Dendritic cell treated with granulocyte-macrophage colony-stimulating factor and Interleukin-4, amounts not matched to agents 40 ng/mL and 50 ng/mL, for 4 days (primary cell): ENCODE data around the gene ADGRG6.
"Not testable (repeated sequence)": the region's sequence is repeated elsewhere in the genome, so short reads cannot be mapped to it uniquely, and the experiment has no call there.

Experiments
- H3K27ac Mint-ChIP-seq: one replicate; pipeline ENCODE4 v1.8.0; 2022; ENCODE audit warnings: mild to moderate bottlenecking, mixed read lengths
- H3K27me3 Mint-ChIP-seq: one replicate; pipeline ENCODE4 v1.8.0; 2022; ENCODE audit warnings: mild to moderate bottlenecking, mixed read lengths
- H3K36me3 Mint-ChIP-seq: one replicate; pipeline ENCODE4 v1.8.0; 2022; ENCODE audit warnings: low read depth, mixed read lengths
- H3K4me1 Mint-ChIP-seq: one replicate; pipeline ENCODE4 v1.8.0; 2022; ENCODE audit warnings: low read depth, mixed read lengths
- H3K4me3 Mint-ChIP-seq: one replicate; pipeline ENCODE4 v1.8.0; 2022; ENCODE audit warnings: mild to moderate bottlenecking, moderate library complexity, mixed read lengths
- H3K9me3 Mint-ChIP-seq: one replicate; pipeline ENCODE4 v1.8.0; 2022; ENCODE audit warnings: mixed read lengths
- intact Hi-C: fragments of 100-400 bp; cut with micrococcal nuclease; formaldehyde crosslinking; loops from one replicate; pipeline ENCODE4 v1.15.0; 2022

The ADGRG6 gene

GRCh38 chr6:142413111-142413510 is 111.3 kb downstream of the ADGRG6 start:
- Mint-ChIP-seq H3K9me3 (no peaks in the 10 kb centered on the region), H3K27me3 (no peaks in the 10 kb centered on the region), H3K36me3 (no peaks in the 10 kb centered on the region), H3K27ac (no peak overlapping the region), H3K4me3 (no peak overlapping the region), H3K4me1 (no peaks in the 10 kb centered on the region)
- intact Hi-C loops, result no loop called here

DNA sequence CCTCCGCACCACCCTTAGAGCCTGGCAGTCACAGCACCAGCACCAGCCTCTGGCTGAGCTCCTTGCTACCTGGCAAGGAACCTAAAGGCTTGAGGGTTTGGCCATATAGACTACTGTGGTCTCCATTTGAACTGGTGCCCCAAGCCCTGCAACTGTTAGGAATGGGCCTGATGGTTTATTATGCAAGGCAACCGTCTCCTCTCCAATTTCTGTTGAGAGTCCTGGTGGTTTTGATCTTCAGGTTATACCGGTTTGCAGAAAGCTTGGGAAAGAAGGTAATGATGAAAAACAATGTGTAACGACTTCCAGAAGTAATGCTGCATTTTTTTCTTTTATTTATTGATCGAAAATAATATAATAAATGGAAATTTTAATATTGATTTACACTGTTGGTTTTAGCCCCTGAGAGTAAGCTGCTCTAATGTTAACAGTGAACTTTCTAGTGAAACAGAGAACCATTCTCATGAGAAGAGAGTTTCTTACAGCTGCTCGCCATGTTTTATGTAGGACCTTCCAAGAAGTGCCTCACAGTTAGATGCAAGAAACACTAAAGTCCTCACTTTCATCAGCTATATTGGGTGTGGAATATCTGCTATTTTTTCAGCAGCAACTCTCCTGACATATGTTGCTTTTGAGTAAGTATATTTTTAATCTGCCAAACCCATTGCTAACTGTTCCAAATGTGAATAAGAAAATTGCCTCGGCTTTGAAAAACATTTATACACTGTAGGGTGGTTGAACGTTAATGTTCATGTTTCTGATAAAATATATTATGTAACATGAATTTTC is 112.8 kb downstream of the ADGRG6 start:
- H3K4me3 Mint-ChIP-seq, result no peak overlapping the region
- intact Hi-C loops, result no loop called here
- no peak overlapping the region for H3K27ac Mint-ChIP-seq
- no peaks in the 10 kb centered on the region for H3K27me3 Mint-ChIP-seq
- no peaks in the 10 kb centered on the region for H3K4me1 Mint-ChIP-seq
- no peaks in the 10 kb centered on the region for H3K36me3 Mint-ChIP-seq
- H3K9me3 Mint-ChIP-seq, result no peaks in the 10 kb centered on the region

DNA sequence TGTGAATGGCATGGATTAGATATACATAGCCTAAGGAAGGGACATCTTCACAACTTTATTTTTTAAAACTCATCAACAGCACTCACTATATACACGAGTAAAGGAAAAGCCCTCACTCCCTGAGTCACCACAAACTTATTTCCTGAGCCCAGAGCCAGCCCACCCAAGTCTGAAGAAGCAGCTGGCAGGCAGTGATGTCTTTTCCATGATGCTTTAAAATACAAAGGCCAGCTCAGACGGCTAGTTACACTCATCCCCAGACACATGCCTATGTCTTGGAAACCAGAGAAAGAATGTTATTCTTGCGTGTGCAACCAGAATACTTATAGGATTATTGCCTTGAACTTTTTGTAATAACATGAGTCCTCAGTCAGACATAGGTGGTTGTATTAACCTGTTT is 114.4 kb downstream of the ADGRG6 start:
- Mint-ChIP-seq H3K9me3 (no peaks in the 10 kb centered on the region), H3K27ac (no peak overlapping the region), H3K4me1 (no peaks in the 10 kb centered on the region), H3K27me3 (no peaks in the 10 kb centered on the region), H3K4me3 (no peak overlapping the region), H3K36me3 (no peaks in the 10 kb centered on the region)
- intact Hi-C loops, result no loop called here

DNA sequence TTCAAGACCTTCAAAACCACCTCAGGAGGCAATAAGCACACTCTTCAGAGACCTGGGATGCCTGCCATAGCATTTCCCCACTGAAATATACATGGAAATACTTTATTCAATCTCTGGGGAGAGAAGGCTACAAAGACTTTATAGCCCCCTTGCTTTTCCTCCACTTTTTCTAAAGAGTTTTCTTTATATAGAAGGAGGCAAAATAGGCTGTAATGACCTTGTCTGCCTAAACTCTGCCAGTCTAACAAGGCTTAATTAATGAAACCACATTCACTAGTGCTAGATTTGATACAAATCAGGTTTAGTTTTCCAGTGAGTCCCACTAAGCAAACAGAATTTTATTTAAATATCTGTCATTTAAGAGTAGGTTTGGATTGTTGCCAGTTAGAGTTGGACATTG is 114.9 kb downstream of the ADGRG6 start:
- intact Hi-C loops, result no loop called here
- Mint-ChIP-seq H3K27me3 (no peaks in the 10 kb centered on the region), H3K9me3 (no peaks in the 10 kb centered on the region), H3K4me3 (no peak overlapping the region), H3K36me3 (no peaks in the 10 kb centered on the region), H3K27ac (no peak overlapping the region), H3K4me1 (no peaks in the 10 kb centered on the region)

GRCh38 chr6:142417331-142417750 is 115.5 kb downstream of the ADGRG6 start:
- no peaks in the 10 kb centered on the region for H3K4me1 Mint-ChIP-seq
- no peaks in the 10 kb centered on the region for H3K27me3 Mint-ChIP-seq
- H3K9me3 Mint-ChIP-seq, result no peaks in the 10 kb centered on the region
- H3K4me3 Mint-ChIP-seq, result no peak overlapping the region
- intact Hi-C loops, result no loop called here
- H3K27ac Mint-ChIP-seq, result no peak overlapping the region
- H3K36me3 Mint-ChIP-seq, result no peaks in the 10 kb centered on the region

DNA sequence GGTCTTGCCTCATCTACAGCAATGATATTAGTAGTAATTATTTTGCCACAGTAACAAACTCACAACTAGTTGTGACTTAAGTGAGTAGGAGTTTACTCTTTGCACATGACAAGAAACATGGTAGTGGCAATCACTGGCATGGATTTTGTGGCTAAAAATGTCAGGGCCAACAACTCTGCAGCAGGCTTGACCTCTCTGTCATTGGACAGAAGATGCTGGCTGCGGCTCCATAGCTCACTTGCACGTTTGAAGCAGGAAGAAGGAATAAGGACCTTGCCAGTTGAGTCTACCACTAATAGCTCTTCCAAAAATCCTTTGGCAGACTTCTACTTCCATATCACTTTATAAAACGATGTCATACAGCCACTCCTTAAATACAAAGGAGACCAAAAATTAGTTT is 117.3 kb downstream of the ADGRG6 start:
- no peak overlapping the region for H3K27ac Mint-ChIP-seq
- no peaks in the 10 kb centered on the region for H3K27me3 Mint-ChIP-seq
- no peaks in the 10 kb centered on the region for H3K36me3 Mint-ChIP-seq
- H3K9me3 Mint-ChIP-seq, result no peaks in the 10 kb centered on the region
- no peaks in the 10 kb centered on the region for H3K4me1 Mint-ChIP-seq
- intact Hi-C loops, result no loop called here
- H3K4me3 Mint-ChIP-seq, result no peak overlapping the region

GRCh38 chr6:142420802-142421201 is 119.0 kb downstream of the ADGRG6 start:
- no peak overlapping the region for H3K27ac Mint-ChIP-seq
- no peaks in the 10 kb centered on the region for H3K27me3 Mint-ChIP-seq
- no peaks in the 10 kb centered on the region for H3K36me3 Mint-ChIP-seq
- intact Hi-C loops, result no loop called here
- no peak overlapping the region for H3K4me3 Mint-ChIP-seq
- peaks cover 15% of the 10 kb centered on the region for H3K9me3 Mint-ChIP-seq
- H3K4me1 Mint-ChIP-seq, result no peaks in the 10 kb centered on the region

DNA sequence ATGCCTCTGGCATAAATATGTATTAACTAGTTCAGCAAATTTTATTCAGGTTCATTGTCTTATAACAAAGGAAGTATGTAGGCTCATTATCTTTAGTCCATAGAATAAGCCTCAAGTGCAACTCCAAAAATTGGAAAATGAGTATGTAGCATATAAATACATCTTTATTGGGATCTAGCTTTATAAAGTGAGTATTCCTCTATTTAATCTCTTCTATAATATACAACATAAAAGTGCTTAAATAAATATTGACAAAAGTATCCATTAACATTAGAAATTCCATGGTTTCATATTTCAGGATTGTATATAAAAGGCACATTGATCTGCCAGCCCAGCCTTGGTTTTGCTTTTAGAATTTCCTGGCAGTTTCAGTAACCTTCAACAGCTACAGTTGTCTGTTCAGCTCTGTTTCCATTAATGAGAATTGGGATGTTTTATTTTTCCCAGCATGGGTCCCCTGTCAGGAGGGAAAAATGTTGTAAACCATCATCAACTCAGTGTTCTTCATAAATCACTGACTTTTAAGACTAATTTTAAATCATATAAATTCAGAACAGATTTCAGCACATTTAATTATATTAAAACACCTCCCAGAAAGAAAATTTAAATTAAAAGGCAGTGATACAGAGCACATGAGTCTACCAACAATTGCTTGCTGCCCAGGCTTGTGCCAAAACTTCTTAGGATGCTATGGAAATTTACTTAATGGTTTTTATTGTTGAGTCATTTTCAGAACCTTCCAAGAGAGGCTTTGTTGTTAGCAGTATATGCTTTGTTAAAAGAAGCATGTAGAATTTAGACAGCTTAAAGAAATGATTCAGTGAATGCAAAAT is 119.7 kb downstream of the ADGRG6 start:
- no peak overlapping the region for H3K27ac Mint-ChIP-seq
- H3K4me1 Mint-ChIP-seq, result no peaks in the 10 kb centered on the region
- no peaks in the 10 kb centered on the region for H3K36me3 Mint-ChIP-seq
- intact Hi-C loops, result no loop called here
- no peaks in the 10 kb centered on the region for H3K27me3 Mint-ChIP-seq
- H3K9me3 Mint-ChIP-seq, result peaks cover 22% of the 10 kb centered on the region
- no peak overlapping the region for H3K4me3 Mint-ChIP-seq

DNA sequence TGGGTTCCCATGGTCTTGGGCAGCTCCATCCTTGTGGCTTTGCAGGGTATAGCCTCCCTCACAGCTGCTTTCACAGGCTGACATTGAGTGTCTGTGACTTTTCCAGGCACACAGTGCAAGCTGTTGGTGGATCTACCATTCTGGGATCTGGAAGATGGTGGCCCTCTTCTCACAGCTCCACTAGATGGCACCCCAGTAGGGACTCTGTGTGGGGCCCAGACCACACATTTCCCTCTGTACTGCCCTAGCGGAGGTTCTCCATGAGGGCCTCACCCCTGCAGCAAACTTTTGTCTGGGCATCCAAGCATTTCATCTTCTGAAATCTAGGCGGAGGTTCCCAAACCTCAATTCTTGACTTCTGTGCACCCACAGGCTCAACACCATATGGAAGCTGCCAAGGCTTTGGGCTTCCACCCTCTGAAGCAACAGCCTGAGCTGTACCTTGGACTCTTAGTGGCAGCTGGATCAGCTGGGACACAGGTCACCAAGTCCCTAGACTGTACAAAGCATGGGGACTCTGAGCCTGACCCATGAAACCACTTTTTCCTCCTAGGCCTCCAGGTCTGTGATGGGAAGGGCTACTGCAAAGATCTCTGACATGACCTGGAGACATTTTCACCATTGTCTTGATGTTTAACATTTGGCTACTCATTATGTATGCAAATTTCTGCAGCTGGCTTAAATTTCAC is 124.8 kb downstream of the ADGRG6 start:
- H3K27me3 Mint-ChIP-seq, H3K36me3 Mint-ChIP-seq, H3K4me1 Mint-ChIP-seq, H3K27ac Mint-ChIP-seq, H3K4me3 Mint-ChIP-seq, intact Hi-C loops: not testable (repeated sequence)
- H3K9me3 Mint-ChIP-seq, result peaks cover 34% of the 10 kb centered on the region

DNA sequence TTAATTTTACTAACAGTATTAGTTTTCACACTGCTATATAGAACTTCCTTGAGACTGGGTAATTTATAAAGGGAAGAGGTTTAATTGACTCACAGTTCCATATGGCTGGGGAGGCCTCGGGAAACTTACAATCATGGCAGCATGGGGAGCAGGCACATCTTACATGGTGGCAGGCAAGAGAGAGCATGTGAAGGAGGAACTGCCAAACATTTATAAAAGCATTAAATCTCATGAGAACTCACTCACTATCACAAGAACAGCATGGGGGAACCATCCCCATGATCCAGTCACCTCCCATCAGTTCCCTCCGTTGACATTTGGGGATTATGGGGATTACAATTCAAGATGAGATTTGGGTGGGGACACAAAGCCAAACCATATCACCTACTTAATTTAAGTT is 126.7 kb downstream of the ADGRG6 start:
- H3K4me1 Mint-ChIP-seq, intact Hi-C loops, H3K36me3 Mint-ChIP-seq, H3K4me3 Mint-ChIP-seq, H3K27ac Mint-ChIP-seq, H3K27me3 Mint-ChIP-seq: not testable (repeated sequence)
- peaks cover 34% of the 10 kb centered on the region for H3K9me3 Mint-ChIP-seq

DNA sequence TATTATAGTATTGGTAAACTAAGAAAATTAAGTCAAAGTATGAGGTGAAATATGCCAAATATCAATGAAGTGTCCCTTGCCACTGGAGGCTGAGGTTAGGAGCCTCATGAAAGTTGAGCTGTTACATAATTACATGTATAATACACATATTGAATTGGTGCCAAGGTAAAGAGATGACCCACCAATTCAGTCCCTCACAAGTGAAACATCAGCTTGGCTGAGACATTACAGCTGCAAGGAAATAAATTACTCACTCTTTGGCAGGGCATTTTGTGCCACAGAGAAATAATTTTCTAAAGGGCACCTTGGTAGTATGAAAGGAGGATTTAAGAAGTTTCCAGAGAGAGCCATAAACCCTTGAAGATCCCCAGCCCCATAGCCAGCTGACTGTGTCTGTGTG is 127.4 kb downstream of the ADGRG6 start:
- Mint-ChIP-seq H3K4me3 (no peak overlapping the region), H3K4me1 (no peaks in the 10 kb centered on the region), H3K27me3 (no peaks in the 10 kb centered on the region), H3K36me3 (no peaks in the 10 kb centered on the region), H3K27ac (no peak overlapping the region), H3K9me3 (peaks cover 34% of the 10 kb centered on the region)
- intact Hi-C loops, result no loop called here

- no peak overlapping the region for H3K4me3 Mint-ChIP-seq
- no peaks in the 10 kb centered on the region for H3K4me1 Mint-ChIP-seq
- no peaks in the 10 kb centered on the region for H3K9me3 Mint-ChIP-seq
- H3K27me3 Mint-ChIP-seq, result no peaks in the 10 kb centered on the region
- intact Hi-C loops, result no loop called here
- H3K27ac Mint-ChIP-seq, result no peak overlapping the region
- no peaks in the 10 kb centered on the region for H3K36me3 Mint-ChIP-seq
Observed at GRCh38 chr6:142433419-142433818, 131.6 kb downstream of the ADGRG6 start.

DNA sequence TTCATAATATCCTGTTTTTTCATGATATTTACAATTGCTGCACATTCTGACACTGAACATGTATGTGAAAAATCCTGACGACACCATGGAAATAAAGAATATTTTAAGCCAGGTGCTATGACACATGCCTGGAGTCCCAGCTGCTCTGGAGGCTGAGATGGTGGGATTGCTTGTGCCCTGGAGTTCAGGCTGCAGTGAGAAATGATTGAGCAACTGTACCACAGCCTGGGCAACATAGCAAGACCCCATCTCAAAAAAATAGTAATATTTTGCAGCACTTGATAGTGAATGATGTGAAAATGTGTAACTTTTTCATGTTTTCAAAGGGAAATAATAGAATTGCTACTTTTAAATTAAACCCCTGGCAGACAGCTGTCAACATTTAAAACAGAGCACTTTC is 137.1 kb downstream of the ADGRG6 start:
- Mint-ChIP-seq H3K9me3 (no peaks in the 10 kb centered on the region), H3K27ac (no peak overlapping the region), H3K4me1 (no peaks in the 10 kb centered on the region), H3K27me3 (no peaks in the 10 kb centered on the region), H3K36me3 (no peaks in the 10 kb centered on the region), H3K4me3 (no peak overlapping the region)
- intact Hi-C loops, result no loop called here

GRCh38 chr6:142440600-142441293 is 138.9 kb downstream of the ADGRG6 start:
- no peaks in the 10 kb centered on the region for H3K36me3 Mint-ChIP-seq
- no peaks in the 10 kb centered on the region for H3K4me1 Mint-ChIP-seq
- H3K27me3 Mint-ChIP-seq, result no peaks in the 10 kb centered on the region
- H3K27ac Mint-ChIP-seq, result no peak overlapping the region
- H3K9me3 Mint-ChIP-seq, result no peaks in the 10 kb centered on the region
- intact Hi-C loops, result no loop called here
- no peak overlapping the region for H3K4me3 Mint-ChIP-seq
